Upper lobe of right lung (tissue), 1 donor: Measurements from ENCODE around the gene TACSTD2. TPM values are rescaled to one million over a fixed set of nuclear protein-coding genes. Genes with fewer than 3 reads are reported as not detected.
A peak's percentile ranks its signal among the peaks of the same experiment; 100 is the strongest.
"Not testable (repeated sequence)": the region's sequence is repeated elsewhere in the genome, so short reads cannot be mapped to it uniquely, and the experiment has no call there.

Experiments used
- ATAC-seq: fragments of 200-7000 bp; cut with Tn5 transposase; one replicate; pipeline ENCODE4 v1.9.1; 2020; ENCODE audit warnings: mild to moderate bottlenecking, moderate library complexity
- DNase-seq: peaks from one replicate; pipeline ENCODE4 v3.0.0-alpha.2; 2020
- H3K27ac ChIP-seq: fragments of 200-600 bp; one replicate; pipeline ENCODE4 v1.8.0; 2022
- H3K27me3 ChIP-seq: fragments of 200-600 bp; one replicate; pipeline ENCODE4 v1.8.0; 2022; ENCODE audit warnings: mild to moderate bottlenecking
- H3K36me3 ChIP-seq: fragments of 200-600 bp; one replicate; pipeline ENCODE4 v1.8.0; 2022
- H3K4me1 ChIP-seq: fragments of 200-600 bp; one replicate; pipeline ENCODE4 v1.8.0; 2022
- H3K4me3 ChIP-seq: fragments of 200-600 bp; one replicate; pipeline ENCODE4 v1.8.0; 2022; ENCODE audit warnings: mild to moderate bottlenecking
- H3K9me3 ChIP-seq: fragments of 200-600 bp; one replicate; pipeline ENCODE4 v1.8.0; 2022
- intact Hi-C: fragments of 100-400 bp; cut with DNase I; formaldehyde crosslinking; loops from one replicate; pipeline ENCODE4 v1.11.0; 2022
- total RNA-seq: library from RNA; stranded (reverse); fragmentation: NEBNext Ultra II Directional; extraction: Animal tissue kit (Norgen Biotek cat#: 25700); gene quantifications from one replicate; pipeline ENCODE4 v1.2.1, GENCODE V29; 2021
- TF ChIP-seq, protein P1 (sequence below): fragments of 200-600 bp; IDR thresholded peaks from one replicate; pipeline ENCODE4 v1.8.0; 2022; ENCODE audit warnings: antibody characterized with exemption
- donor health status: DM: no; HTN: yes; CAD: no; lungs with severe emphysema.

TACSTD2 gene
- total RNA-seq, 1 donor from 2014 or later: 112 TPM

DNA sequence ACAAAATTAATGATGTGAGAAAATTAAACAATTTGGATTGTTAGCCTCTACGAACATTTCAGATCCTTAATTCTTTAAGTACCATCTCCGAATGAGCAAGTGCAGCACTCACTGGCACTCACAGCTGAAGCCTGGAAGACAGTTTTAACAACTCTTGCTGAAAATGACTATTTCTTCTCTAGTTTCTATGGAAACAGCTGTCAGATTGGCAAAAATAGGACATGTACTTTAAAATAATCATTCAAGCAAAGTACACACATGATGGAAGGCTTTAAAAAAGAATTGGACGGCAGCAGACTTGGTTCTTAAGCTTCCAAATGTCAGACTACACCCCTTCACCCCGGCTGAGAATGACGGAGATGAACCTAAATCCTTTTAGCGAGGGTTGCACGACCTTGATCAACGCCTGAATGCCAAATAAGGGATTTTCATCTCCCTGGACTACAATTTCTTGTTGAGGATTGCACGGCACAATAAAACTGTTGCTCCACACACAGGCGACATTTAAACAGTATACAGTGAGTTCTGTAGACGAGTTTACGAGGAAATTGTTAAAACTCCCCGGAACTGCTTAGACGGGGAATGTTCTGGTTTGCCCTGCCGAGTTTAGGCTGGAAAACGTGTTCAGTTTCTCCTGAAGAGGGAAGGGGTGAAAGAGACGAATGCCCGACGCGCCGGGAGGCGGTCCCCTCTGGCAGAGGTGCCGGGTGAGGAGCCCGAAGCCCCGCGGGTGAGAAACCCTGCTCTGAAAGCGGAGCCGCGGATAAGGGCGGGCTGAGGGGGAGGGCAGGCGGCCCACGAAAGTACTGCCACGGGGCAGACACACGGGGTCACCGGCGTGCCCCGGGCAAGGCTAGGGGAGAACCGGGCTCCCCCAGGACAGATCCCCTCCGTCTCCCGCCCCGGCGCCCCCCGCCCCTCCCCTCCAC is 31.2 kb downstream of the TACSTD2 start:
- intact Hi-C loops: no loop called here
- Histone ChIP-seq H3K36me3 (no peaks in the 10 kb centered on the region), H3K4me3 (peak overlapping the region; percentile 72), H3K9me3 (no peaks in the 10 kb centered on the region), H3K4me1 (peaks cover 14% of the 10 kb centered on the region), H3K27me3 (no peaks in the 10 kb centered on the region), H3K27ac (peak overlapping the region; percentile 99)
- DNase-seq: peak; percentile 94
- TF ChIP-seq, protein P1, sequence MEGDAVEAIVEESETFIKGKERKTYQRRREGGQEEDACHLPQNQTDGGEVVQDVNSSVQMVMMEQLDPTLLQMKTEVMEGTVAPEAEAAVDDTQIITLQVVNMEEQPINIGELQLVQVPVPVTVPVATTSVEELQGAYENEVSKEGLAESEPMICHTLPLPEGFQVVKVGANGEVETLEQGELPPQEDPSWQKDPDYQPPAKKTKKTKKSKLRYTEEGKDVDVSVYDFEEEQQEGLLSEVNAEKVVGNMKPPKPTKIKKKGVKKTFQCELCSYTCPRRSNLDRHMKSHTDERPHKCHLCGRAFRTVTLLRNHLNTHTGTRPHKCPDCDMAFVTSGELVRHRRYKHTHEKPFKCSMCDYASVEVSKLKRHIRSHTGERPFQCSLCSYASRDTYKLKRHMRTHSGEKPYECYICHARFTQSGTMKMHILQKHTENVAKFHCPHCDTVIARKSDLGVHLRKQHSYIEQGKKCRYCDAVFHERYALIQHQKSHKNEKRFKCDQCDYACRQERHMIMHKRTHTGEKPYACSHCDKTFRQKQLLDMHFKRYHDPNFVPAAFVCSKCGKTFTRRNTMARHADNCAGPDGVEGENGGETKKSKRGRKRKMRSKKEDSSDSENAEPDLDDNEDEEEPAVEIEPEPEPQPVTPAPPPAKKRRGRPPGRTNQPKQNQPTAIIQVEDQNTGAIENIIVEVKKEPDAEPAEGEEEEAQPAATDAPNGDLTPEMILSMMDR: no peak
- peak; percentile 87 for ATAC-seq

DNA sequence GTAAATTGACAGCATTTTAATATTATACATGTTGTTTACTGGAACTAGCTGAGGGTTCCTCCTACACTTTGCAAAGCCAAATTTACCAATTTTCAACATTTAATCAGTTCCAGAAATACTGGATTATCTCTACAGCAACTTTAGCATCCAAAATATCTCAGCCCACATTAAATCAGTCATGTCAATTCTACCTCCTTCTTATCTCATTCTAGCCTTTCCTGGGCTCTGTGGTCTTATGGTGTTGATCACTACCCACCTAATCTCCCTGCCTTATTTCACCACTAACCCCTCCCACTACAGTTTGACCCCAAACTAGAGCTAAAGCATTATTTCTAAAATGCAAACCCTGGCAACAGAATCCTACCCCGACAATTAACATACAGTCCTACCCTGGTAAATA is 33.8 kb downstream of the TACSTD2 start:
- ATAC-seq (no peak), DNase-seq (no peak)
- H3K27me3 ChIP-seq: no peaks in the 10 kb centered on the region
- intact Hi-C loops: no loop called here
- no peak overlapping the region for H3K27ac ChIP-seq
- H3K4me1 ChIP-seq: peaks cover 14% of the 10 kb centered on the region
- H3K9me3 ChIP-seq: no peaks in the 10 kb centered on the region
- H3K4me3 ChIP-seq: no peak overlapping the region
- TF ChIP-seq, protein P1: no peak
- H3K36me3 ChIP-seq: no peaks in the 10 kb centered on the region

DNA sequence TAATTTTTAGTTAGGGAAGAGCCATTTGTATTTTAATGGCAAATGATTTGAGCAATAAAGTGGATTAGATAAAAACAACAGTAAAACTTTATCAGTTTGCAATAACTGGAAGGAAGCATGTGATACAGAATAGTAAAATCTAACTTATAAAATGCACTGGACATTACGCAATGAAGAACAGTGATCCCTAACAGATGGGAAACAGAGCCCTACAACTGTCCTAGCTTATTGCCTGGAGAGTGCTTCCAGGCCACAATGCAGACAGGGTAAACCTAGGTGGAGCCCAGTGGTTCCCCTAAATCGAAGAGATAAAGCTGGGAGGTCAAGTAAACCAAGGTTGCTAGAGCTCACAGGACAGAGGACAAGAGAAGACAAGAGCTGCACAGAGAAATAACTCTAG is 37.5 kb downstream of the TACSTD2 start:
- Histone ChIP-seq H3K4me3 (no peak overlapping the region), H3K4me1 (no peaks in the 10 kb centered on the region), H3K36me3 (no peaks in the 10 kb centered on the region), H3K9me3 (no peaks in the 10 kb centered on the region), H3K27ac (no peak overlapping the region), H3K27me3 (no peaks in the 10 kb centered on the region)
- TF ChIP-seq, protein P1: no peak
- DNase-seq: no peak
- no peak for ATAC-seq
- intact Hi-C loops: no loop called here

DNA sequence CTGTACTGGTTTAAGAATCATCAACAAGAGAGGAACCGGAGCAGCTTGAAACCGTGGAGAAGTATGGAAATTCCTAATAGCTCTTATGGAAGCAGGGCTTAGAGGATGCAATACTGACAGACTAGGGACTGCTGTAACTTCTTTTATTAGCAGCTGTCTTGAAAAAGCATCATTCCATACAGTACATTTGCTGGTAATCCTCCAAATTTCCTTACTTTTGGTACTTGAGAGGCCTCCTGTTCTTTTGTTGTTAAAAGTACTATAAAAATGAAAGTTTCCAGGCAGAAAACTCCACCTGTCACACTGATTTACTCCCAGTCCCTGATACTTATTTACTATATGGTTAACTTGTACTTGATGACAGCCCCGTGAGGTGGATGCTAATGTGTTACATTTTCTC is 38.2 kb downstream of the TACSTD2 start:
- Histone ChIP-seq H3K27me3 (no peaks in the 10 kb centered on the region), H3K4me3 (no peak overlapping the region), H3K27ac (no peak overlapping the region), H3K4me1 (no peaks in the 10 kb centered on the region), H3K36me3 (no peaks in the 10 kb centered on the region), H3K9me3 (no peaks in the 10 kb centered on the region)
- DNase-seq (no peak), ATAC-seq (no peak)
- intact Hi-C loops: no loop called here
- TF ChIP-seq, protein P1: no peak

DNA sequence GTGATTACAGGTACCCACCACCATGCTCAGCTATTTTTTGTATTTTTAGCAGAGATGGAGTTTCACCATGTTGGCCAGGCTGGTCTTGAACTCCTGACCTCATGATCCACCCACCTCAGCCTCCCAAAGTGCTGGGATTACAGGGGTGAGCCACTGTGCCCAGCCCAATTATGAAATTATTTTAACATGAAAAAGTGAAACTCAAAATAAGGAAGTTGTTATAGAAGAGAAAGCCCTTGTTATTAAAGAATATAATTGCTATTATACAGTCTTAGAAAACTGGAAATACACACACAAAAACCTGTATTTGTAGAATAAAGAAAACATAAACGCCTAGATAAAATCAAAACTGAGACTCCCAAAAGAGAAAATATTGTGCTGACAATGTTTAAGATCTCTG is 45.2 kb downstream of the TACSTD2 start:
- H3K9me3 ChIP-seq, H3K36me3 ChIP-seq, H3K27ac ChIP-seq, H3K27me3 ChIP-seq, DNase-seq, H3K4me3 ChIP-seq, H3K4me1 ChIP-seq, intact Hi-C loops, ATAC-seq: not testable (repeated sequence)

DNA sequence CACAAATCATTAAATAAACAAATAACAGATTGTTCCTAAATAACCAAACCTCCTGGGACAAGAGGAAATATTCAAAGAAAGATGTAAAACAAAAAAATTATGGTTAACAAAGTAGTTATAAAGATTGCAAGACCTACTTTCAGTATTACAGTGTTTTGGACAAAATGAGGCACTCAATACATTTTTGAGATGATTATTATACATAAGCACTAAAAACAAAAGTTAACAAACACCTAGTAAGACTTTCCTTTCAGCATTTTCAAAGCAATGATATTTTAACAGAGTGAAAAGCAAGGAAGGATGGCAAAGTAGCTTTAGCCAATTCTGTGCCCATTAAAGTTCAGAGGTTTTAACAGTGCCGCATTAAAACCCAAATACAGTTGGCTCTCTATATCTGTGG is 47.8 kb downstream of the TACSTD2 start:
- ATAC-seq (no peak), DNase-seq (no peak)
- Histone ChIP-seq H3K27me3 (no peaks in the 10 kb centered on the region), H3K4me3 (no peak overlapping the region), H3K27ac (no peak overlapping the region), H3K36me3 (peaks cover 10% of the 10 kb centered on the region), H3K9me3 (no peaks in the 10 kb centered on the region), H3K4me1 (no peaks in the 10 kb centered on the region)
- intact Hi-C loops: no loop called here
- TF ChIP-seq, protein P1: no peak
